Measurements from ENCODE around the gene NLGN1.

NLGN1 gene

DNA sequence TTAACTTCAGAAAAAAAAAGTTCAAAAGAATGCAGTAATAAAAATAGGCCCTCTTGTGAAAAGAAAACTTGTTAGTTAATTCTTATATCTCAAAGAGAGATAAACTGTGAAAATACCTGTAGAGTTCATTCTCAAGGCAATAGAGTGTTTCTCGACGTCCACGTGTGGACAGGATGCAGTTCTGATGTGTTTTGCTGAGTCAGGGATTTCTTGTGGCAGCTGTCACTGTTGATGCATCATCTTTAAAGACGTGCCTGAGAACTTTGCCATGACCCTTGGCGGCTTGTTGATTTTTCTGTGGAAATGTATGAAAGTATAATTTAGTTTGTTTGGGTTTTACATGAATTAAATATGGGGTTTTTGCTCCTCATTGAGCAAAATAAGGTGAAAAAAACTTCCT, 702.2 kb downstream of the NLGN1 start:
- H3K4me3 ChIP-seq (ENCODE audit: low read depth, low read length): no peak overlapping the region
- TF ChIP-seq, protein P1, sequence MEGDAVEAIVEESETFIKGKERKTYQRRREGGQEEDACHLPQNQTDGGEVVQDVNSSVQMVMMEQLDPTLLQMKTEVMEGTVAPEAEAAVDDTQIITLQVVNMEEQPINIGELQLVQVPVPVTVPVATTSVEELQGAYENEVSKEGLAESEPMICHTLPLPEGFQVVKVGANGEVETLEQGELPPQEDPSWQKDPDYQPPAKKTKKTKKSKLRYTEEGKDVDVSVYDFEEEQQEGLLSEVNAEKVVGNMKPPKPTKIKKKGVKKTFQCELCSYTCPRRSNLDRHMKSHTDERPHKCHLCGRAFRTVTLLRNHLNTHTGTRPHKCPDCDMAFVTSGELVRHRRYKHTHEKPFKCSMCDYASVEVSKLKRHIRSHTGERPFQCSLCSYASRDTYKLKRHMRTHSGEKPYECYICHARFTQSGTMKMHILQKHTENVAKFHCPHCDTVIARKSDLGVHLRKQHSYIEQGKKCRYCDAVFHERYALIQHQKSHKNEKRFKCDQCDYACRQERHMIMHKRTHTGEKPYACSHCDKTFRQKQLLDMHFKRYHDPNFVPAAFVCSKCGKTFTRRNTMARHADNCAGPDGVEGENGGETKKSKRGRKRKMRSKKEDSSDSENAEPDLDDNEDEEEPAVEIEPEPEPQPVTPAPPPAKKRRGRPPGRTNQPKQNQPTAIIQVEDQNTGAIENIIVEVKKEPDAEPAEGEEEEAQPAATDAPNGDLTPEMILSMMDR (IDR thresholded peaks at IDR 0.05; ENCODE audit: borderline replicate concordance, insufficient read depth, low read depth, low read length): no peak

DNA sequence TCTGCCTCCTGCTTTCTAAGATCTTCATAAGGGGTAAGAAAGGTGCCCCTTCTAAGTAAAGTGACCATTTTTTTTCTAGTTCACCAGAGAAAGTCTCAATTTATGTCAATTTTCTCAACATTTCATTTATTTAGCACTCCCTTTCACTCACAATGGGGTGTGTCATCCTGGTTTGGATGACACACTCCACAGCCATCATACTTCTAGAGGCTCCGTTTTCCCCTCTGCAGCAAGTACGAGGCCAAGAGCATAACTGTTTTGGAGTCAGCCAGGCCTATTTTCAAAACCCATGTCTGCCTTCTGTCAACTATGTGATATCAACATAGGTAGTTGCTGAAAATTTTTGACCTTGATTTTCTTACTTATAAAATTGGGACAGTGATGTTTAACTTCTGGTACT, 703.2 kb downstream of the NLGN1 start:
- TF ChIP-seq, protein P1 (IDR thresholded peaks at IDR 0.05; ENCODE audit: borderline replicate concordance, insufficient read depth, low read depth, low read length): no peak
- H3K4me3 ChIP-seq (ENCODE audit: low read depth, low read length): no peak overlapping the region

DNA sequence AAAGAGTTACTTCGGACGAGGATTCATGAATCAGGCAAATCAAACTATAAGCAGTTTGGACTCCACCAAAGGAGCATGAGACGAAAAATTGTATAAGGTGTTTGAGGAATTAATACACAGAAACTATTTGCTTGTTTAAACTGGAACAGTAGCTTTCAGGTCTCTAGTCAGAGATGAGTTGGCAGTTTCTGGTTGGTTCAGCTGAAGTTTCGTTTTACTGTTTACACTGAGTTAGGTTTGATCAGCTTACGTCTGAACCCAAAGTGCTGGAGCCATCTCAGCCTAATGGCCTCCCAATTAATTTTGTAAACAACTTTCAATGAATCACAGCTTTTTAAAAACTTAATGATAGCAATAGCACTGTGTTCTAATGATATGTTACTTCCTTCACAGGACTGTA, 703.7 kb downstream of the NLGN1 start:
- H3K4me3 ChIP-seq (ENCODE audit: low read depth, low read length): no peak overlapping the region
- TF ChIP-seq, protein P1 (IDR thresholded peaks at IDR 0.05; ENCODE audit: borderline replicate concordance, insufficient read depth, low read depth, low read length): no peak

DNA sequence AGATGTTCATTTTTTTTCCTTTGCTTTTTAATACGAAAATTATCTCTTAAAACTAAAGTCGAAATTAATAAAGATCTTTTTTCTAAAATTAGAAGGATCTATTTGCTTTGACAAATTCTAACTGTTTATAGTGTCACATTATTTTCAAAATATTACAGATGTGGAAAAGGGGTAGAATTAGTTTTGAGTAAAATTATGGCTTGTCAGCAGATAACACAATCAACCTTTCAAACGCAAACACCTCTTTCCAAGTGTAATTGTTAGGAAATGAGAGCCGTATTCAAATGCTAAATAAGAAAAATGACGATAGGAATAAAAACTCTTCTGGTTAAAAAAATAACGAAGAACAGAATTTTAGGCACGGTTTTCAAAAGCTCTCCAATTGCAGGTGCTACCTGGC, 704.7 kb downstream of the NLGN1 start:
- TF ChIP-seq, protein P1 (IDR thresholded peaks at IDR 0.05; ENCODE audit: borderline replicate concordance, insufficient read depth, low read depth, low read length): no peak
- no peak overlapping the region for H3K4me3 ChIP-seq (ENCODE audit: low read depth, low read length)

DNA sequence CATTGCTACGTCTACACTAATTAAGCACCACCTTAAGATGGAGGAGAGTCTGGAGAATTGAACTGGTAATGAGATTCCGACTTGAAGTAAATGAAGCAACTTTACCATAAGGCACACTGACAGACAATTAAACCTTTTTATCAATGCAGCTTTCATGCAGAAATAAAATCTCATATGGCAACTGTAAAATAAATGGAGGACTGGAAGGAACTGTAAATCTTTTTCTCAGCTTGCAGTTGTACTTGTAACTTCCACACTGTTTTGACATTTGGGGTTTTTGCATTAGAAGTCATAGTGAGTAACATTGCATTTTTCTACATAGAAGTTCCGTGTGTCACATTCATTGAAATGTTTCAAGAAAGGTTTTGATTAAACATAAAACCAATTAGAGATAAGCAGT, 705.3 kb downstream of the NLGN1 start:
- TF ChIP-seq, protein P1 (IDR thresholded peaks at IDR 0.05; ENCODE audit: borderline replicate concordance, insufficient read depth, low read depth, low read length): no peak
- no peak overlapping the region for H3K4me3 ChIP-seq (ENCODE audit: low read depth, low read length)

DNA sequence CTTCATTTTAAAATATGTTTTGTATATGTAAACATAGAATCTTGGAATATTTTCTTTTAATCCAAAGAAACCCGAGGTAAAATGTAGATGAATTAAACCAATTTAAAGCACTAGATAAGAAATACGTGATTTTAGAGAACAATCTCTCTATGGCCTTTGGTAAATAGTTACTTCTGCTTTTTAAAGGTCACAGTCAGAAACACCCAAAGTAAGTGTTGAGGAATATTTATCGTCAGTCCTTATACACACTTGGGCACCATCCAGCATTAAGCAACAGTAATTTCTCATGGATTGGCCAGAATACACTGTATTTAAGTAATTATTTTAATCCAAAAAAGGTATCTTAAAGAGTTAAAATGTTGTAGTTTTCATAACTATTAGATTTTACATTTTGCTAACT, 713.2 kb downstream of the NLGN1 start:
- TF ChIP-seq, protein P1 (IDR thresholded peaks at IDR 0.05; ENCODE audit: borderline replicate concordance, insufficient read depth, low read depth, low read length): no peak
- H3K4me3 ChIP-seq (ENCODE audit: low read depth, low read length): no peak overlapping the region

DNA sequence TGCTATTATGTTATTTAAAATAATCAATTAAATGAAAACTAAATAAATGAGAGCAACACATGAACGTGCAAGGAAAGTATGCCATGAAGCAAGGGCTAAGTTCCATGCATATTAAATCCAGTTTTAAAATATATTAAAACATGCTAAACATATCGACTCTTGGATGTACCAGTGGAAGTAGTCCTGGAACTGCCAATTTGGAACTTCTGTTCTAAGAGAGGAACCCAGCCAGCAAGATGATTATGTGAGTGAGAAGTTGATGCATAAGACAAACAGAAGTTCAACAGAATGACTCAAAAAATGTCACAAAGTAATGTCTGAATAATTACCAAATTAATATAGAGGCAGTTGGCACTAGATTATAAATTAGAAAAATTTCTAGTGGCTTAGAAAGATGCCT, 714.2 kb downstream of the NLGN1 start:
- TF ChIP-seq, protein P1 (IDR thresholded peaks at IDR 0.05; ENCODE audit: borderline replicate concordance, insufficient read depth, low read depth, low read length): no peak

More for the DNA sequence above, 714.2 kb downstream of the NLGN1 start:
- H3K4me3 ChIP-seq (ENCODE audit: low read depth, low read length): no peak overlapping the region

Data from GM12875 (cell line).